NCI-H748 (cell line): ENCODE measurements around the gene LCE1A.

Experiments
- DNase-seq: peaks from one replicate; lab custom pipeline; 2025; ENCODE audit not compliant: unreplicated experiment; lab: John Stamatoyannopoulos, UW

LCE1A gene, protein sequence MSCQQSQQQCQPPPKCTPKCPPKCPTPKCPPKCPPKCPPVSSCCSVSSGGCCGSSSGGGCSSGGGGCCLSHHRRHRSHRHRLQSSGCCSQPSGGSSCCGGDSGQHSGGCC

DNA sequence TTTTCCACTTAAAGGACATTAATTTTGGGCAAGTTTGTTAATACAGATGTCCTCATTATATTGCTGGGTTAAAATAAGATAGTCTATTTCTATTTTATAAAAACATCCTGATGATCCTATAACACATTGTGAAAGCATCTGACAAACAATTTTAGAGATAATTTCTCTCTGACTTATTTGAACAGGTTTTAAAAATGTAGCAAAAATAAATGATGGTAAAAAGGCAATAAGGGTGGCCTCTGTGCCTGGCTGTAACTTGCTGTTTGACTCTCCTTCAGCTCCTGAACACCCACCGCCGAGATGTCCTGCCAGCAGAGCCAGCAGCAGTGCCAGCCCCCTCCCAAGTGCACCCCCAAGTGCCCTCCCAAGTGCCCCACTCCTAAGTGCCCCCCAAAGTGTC, at the start of gene LCE1A:
Gene LCE1A, plus strand, starts transcription at position 301 of the 400 bp plus-strand sequence. Its CDS starts 0 bp downstream, at position 301.
- no peak for DNase-seq

DNA sequence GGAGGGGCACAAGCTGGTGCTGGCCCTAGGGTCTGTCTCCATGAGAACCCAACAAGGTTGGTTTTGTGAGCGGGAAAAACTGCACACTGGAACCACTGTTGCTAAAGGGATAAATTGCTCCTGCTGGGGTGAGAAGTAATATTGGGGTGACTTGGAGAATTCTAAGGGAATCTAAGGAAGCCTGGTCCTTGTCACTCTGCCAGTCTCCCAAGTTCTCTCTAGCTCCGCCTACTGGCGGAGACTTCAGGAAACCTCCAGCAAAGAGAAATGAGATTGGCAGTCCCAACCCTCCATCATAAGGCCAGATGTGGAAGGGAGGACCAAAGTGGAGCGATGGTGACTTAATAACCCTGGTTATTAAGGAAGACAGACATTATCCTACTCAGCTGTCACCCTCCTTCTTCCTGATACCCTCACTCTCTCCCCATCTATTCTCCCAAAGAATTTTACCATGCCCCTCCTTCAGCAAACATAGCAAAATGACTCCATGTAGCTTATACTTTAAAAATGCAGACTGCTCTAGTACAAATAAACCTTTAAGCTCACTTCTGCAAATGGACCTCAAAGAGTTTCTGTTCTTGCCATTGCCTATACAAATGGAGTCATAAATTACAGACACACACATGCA, 49.6 kb upstream of the LCE1A start:
- peak; percentile 26 for DNase-seq

DNA sequence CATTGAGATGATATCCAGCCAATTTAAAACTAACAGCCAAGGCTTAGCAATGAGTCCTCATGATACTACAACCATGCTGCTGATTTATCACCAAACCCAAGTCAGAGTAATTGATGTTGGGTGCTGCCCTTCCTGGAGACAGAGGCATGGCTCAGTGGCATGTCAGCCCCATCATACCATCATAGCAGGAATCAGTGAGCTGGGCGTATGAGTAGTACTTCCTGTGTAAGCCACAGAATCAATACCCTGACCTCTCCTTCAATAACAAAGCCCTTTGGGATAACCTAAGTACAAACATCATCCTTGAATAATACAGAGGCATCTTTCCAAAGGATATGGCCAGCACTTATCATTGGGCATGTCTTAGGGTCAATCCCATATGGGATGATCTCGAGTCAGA, 44.2 kb upstream of the LCE1A start:
- DNase-seq, result no peak

DNA sequence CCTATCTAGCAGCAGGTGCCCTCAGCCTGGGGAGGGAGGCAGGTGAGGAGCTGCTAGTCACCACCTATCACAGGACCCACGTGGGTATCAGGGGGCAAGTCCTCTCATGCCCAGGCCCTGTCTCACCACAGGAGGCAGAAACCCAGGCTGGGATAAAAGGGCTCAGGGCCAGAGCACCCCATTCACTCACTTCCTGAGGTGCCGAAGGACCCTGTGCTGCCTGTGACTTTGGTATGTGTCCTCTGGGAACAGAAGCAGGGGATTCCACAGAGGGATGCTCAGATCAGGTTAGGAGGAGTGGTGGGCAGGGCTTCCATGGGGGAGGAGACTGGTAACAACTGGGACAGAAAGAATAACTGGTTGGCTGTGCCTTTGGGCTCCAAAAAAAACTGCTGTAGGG, 41.2 kb upstream of the LCE1A start, which contains the start of gene LCE1E:
Gene LCE1E, plus strand, starts transcription at position 181 of the 400 bp plus-strand sequence. CDS start 1,043 bp downstream, outside the sequence.
- no peak for DNase-seq

DNA sequence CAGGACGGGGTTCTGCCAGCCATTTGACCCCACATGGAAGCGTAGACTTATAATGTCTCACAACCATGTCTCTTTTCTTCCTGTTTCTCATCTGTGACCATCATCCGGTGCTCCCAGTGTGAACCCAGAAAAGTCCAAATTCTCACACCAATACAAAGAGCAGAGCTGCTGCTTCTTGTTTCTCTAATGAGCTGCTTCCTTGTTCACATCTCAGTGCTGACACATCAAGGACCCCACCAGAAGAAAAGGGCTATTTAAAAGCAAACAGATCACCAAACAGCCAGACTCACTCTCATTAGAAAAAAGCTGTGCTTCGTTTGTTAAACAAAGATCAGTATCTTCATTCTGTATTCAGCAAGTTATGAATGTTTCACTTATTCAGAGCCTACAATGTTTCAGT, 31.6 kb upstream of the LCE1A start:
- no peak for DNase-seq

DNA sequence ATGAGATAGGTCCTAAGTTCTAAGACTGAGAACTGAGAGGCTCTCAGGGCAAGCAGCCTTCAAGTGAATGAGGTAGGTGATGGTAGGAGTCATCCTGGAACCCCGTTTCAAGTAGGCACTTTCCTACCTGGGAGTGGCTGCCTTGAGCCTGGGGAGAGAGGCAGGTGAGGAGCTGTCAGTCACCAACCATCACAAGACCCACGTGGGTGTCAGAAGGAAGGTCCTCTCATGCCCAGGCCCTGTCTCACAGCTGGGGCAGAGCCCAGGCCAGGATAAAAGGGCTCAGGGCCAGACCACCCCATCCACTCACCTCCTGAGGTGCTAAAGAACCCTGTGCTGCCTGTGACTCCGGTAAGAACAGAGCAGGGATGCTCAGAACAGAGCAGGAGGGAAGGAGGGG, 30.9 kb upstream of the LCE1A start, which contains the start of gene LCE1D:
Gene LCE1D, plus strand, starts transcription at position 301 of the 400 bp plus-strand sequence. CDS start 1,074 bp downstream, outside the sequence.
- no peak for DNase-seq

DNA sequence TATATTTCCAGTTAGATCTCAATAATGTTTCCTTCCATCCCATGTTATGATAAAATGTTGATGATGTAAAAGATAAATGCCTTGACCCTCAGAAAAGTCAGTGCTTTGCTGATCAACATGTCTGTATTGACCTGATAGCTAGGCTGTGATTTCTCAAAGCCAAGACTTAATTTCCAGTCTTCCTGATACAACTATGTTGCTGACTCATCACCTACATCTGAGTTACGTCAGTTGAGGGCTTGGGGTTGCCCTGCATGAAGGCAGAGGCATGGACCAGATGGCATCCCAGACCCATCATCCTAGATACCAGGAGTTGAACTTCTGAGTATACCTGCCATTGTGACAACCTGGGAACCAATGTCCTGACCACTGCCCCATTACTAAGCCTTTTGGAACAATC, 25.9 kb upstream of the LCE1A start:
- DNase-seq, result no peak

DNA sequence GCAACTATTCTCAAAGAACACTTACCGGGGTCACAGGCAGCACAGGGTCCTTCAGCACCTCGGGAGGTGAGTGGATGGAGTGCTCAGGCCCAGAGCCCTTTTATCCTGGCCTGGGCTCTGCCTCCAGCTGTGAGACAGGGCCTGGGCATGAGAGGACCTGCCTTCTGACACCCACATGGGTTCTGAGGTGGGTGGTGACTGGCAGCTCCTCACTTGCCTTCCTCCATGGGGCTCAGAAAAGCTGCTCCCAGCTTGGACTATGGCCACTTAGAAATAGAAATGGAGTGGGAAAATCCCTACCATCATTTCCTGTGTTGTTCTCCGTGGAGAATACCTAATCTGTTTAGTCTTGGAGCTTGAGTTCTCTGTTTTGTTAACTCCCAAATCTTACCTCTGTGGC, 20.7 kb upstream of the LCE1A start, which contains the start of gene LCE1C:
Gene LCE1C, minus strand, starts transcription at position 76 of the 400 bp plus-strand sequence. CDS start 1,173 bp downstream, outside the sequence.
- no peak for DNase-seq

DNA sequence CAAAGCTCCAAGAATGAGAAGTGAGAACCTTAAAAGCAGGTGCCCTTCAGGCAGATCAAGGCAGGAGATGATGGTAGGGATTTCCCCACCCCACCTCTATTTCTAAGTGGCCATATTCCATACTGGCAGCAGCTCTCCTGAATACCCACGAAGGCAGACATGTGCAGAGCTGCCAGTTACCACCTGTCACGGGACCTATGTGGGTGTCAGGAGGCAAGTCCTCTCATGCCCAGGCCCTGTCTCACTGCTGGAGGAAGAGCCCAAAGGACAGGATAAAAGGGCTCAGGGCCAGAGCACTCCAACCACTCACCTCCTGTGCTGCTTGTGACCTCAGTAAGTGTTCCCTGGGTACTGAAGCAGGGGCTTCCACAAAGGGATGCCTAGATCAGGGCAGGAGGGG, 16.2 kb upstream of the LCE1A start:
- DNase-seq, result no peak

DNA sequence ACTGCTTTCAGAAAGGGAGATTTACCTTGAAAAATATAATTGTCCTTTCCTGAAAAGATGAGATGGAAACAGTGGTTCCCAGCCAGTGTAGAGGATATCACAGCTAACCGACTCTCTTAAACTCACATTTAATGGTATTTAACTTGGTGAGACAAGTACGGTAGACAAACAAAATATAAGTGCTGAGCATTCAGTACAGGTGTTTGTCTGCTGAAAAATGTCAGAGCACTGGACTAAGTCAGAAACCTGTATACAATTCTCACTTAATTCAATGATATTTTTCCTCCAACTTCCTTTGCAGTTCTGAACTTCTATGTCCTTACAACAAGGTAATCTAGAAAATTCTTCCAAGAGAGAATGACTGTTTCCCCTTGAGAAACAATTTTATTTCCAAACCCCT, 15.6 kb upstream of the LCE1A start, which contains the start of gene LCE1B:
Gene LCE1B, plus strand, starts transcription at position 301 of the 400 bp plus-strand sequence. CDS start 476 bp downstream, outside the sequence.
- DNase-seq, result no peak

DNA sequence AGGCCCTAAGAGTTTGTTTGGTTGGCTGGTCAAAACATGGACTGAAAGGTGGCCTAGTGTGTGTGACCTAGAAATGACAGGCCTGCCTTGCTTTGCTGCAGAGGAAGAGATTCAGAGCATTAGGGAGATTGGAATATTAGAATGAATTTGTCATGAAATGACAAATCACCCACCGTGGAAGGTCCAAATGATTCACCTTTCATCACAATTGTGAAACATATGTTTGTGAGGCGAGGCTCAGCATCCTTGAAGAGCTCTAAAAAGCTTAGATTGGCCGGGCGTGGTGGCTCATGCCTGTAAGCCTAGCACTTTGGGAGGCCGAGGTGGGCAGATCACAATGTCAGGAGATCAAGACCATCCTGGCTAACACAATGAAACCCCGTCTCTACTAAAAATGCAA, 10.0 kb upstream of the LCE1A start:
- no peak for DNase-seq

DNA sequence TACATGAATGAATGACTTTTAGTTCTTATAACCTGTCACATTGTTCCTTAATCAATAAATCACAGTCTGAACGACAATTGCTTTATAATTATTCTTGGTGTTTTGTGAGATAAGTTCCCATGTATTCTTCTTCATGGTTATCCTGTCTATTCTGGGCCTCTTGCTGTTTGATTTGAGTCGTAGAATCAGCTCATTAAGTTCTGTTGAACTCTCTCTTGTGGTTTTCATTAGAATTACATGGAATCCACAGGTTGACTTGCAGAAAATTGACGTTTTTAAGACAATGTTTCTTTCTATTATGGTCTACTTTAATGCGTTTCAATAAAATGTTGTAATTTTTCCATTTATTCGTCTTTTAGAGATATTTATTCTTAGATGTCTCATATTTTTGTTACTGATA, 4.0 kb upstream of the LCE1A start:
- no peak for DNase-seq

DNA sequence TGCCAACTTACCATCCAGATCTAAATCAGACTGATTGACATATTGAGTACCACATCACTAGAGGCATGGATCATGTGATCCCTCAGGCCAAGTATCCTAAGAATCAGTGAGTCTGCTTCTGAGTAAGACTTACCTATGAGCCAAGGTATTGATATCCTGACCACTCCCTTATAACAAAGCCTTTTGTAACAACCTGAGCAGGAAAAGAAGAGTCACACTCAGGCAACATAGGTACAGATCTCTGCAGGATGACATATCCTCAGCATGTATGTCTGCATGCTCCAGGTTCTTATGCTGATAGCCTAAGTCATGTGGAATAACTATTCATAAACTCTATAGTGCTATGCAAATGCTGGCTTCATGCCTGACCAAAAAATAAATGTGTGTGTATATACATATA, 2.3 kb upstream of the LCE1A start:
- DNase-seq, result no peak

DNA sequence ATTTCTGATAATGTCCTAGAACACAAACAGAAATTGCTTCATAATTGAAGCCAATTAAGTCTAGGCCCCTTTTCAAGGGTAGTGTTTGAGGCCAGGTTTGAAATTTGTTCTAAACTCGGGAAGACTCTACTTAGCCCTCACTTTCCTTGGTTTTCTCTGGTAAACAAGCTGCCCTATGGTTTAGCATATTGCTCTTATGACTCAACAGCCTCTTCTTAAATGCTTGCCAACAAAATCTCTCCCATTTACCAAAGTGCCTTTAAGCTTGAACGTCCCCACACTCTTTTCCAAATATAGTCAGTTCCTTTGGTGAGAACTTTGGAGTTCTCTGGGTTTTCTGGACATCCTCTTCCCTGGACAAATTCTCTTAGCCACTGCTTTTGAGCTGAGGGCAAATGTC, 9.6 kb downstream of the LCE1A start:
- no peak for DNase-seq

DNA sequence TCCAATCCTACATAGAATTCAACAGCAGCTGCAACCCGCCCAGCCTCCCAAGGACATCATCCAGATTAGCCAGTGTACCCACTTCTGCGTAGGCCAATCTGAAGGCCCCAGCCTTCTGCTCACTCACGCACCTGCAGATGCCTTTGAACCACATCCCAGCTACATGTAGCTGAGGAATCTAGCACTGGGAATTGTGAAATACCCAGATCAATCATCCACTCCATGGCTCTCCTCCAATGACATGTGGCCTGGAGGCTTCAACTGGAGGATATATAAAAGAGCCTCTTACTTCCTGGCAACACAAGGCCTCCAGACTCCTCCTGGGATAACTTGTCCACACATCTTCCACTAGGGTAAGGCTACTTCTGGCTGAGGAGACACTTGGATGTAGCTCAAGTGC, 15.3 kb downstream of the LCE1A start, which contains the start of gene LCE6A:
Gene LCE6A, plus strand, starts transcription at position 301 of the 400 bp plus-strand sequence. CDS start 665 bp downstream, outside the sequence.
- DNase-seq, result no peak

DNA sequence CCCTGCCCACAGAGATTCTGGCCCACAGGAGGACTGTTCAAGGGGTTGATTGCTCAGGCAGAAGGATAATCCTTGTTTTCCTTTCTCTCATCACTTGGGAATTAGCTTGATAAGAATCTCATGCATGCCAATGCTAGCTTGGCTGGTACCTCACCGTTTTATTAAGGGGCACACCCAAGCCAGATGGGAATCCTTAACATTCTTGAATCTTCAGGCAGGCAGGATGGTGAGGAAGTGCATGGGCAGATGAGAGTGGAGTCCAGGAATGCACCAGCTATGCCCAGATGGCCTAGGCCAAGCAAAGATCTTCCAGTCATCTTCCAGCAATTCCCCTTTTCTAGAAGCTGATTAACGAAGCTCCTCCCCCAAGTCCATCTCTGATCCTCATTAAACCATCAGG, 28.4 kb downstream of the LCE1A start:
- no peak for DNase-seq

DNA sequence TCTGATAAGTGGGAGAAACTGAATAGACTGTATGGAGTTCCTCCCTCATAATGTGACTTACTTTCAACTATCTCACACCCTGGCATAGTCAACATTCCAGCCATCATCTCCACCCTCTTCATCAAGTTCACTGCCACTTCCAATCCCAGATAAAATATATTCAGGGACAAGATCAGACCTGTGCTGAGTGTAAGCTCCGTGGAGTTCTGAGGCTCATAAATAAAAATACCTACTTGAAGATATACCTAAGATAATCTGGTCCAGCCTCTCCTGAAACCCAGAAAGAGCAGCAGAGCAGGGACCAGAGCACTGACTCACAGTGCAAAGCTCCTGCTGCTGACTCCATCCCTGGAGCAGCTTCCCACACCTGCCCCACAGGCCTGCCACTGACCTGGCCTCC, 30.8 kb downstream of the LCE1A start:
- DNase-seq, result no peak

DNA sequence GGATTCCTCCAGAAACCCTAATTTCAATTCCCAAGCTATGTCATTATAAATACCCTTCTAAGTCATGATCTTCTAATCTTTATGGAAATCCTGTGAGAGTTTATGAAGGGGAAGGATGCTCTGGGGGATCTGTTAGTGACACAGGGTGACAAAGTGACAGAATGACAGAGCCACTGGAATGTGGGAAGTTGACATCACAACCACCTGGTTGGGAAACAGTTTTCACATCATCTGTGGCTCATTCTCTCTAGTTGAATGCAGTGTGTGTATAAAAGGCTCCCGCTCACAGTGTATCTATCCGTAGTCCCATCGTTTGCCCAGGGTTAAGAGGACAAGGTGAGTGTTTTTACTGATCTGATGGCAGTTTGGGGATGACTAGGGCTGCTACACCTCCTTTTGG, 32.4 kb downstream of the LCE1A start, which contains the start of gene LCE7A:
Gene LCE7A, plus strand, starts transcription at position 301 of the 400 bp plus-strand sequence. CDS start 702 bp downstream, outside the sequence.
- DNase-seq, result no peak

DNA sequence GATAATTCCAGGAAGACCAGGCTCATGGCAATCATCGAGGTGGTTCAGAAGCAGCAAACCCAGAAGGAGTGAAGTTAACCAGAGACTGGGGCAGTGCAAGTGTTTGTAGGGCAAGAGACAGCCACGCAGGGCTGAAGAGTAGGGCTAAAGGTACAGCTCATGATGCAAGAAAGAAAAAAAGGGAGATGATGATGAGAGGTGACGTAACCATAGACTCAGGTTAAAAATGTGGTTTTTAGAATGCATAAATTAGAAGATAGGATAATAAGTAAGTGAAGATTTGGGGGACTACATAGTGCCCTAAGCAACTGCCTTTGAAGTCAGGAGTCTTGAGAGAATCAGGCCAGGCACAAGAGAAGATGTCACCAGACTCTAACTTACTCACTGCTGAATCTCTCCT, 32.9 kb downstream of the LCE1A start:
- DNase-seq, result no peak

DNA sequence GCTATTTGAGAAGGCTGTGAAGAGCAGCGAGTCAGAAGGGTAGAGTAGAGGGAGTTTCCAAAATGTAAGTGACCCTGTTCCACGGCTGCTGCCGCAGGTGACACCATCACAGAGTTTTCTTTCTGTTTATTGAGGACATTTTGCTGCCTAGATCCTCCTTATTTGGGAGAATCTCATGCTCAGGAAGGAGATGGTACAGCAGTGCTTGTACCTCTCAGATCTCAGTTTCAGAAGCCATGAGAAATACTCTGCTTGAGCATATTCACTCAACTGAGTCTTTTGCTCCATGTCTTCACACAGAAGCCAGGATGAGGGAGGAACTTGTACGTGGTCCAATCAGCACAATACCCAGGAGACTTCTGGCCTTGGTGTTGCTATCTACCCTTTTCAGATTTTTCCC, 34.1 kb downstream of the LCE1A start:
- DNase-seq, result no peak

DNA sequence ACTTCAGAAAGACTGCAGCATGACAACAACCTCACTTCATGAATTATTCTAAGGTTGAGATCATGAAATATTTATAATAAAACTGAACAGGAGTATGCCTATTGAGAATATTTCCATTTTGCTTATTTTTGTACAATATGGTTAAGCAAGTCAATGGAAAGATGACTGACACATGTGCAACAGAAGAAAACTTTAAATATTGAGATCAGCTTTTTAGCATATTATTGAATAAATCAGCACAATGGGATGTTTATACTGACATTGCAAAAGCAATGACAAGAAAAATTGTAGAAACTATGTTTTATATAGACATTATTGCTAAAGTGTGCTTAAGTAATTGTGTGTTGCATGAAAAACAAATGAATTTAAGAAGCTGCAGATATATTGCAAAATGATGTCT, 37.2 kb downstream of the LCE1A start:
- no peak for DNase-seq

DNA sequence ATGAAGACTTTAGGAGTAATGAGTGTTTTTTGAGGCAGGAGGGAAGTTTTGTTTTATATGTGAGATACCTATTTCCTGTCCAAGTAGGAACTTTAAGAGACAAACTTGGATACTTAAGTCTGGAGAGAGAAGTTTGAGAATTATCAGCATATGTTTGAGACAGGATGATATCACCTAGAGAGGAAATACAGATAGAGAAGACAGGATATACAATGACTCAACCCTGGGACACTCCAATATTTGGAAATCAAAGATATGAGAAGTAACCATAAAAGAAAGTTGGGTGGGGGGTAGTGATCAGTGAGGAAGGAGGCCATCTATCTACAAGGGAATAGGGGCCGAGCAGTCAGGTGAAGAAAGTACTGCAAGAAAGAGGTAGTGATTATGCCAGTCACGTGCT, 39.0 kb downstream of the LCE1A start:
- no peak for DNase-seq
